SJSA1 (cell line): ENCODE data around the gene MAPK11. TPM values are rescaled to one million over a fixed set of nuclear protein-coding genes. Genes with fewer than 3 reads are reported as not detected.

ENCODE experiments used
- DNase-seq, 2 experiments: peaks; one replicate each; pipeline ENCODE4 v3.0.0-alpha.2; 2015 to 2020; ENCODE audit warnings: low spot score in 2 of 2, low read depth in 1 of 2
- H3K27ac ChIP-seq: fragments of 250-450 bp; sonication (Bioruptor Pico); 2 replicates; pipeline ENCODE4 v1.5.1; 2020; ENCODE audit warnings: mild to moderate bottlenecking, moderate library complexity
- H3K27me3 ChIP-seq: fragments of 250-450 bp; sonication (Bioruptor Pico); replicated peaks from 2 replicates; pipeline ENCODE4 v1.5.1; 2020; ENCODE audit warnings: mild to moderate bottlenecking, moderate library complexity
- H3K36me3 ChIP-seq: fragments of 250-450 bp; sonication (Bioruptor Pico); 2 replicates; pipeline ENCODE4 v1.5.1; 2020; ENCODE audit warnings: mild to moderate bottlenecking
- H3K4me1 ChIP-seq: fragments of 250-450 bp; sonication (Bioruptor Pico); replicated peaks from 2 replicates; pipeline ENCODE4 v1.6.1; 2021; ENCODE audit warnings: mild to moderate bottlenecking
- H3K4me3 ChIP-seq: fragments of 250-450 bp; sonication (Bioruptor Pico); 2 replicates; pipeline ENCODE4 v1.5.1; 2020; ENCODE audit warnings: mild to moderate bottlenecking
- H3K9me3 ChIP-seq: fragments of 250-450 bp; sonication (Bioruptor Pico); replicated peaks from 2 replicates; pipeline ENCODE4 v1.5.1; 2020; ENCODE audit warnings: mild to moderate bottlenecking
- total RNA-seq: library from RNA; depleted of rRNA; stranded (reverse); fragments of >200 nt; shearing (Covaris generic); gene quantifications from 2 replicates; pipeline ENCODE4 v1.2.3, GENCODE V29; 2014

MAPK11 gene
- total RNA-seq, 1 experiment from 2014 or later: 2.2 TPM

DNA sequence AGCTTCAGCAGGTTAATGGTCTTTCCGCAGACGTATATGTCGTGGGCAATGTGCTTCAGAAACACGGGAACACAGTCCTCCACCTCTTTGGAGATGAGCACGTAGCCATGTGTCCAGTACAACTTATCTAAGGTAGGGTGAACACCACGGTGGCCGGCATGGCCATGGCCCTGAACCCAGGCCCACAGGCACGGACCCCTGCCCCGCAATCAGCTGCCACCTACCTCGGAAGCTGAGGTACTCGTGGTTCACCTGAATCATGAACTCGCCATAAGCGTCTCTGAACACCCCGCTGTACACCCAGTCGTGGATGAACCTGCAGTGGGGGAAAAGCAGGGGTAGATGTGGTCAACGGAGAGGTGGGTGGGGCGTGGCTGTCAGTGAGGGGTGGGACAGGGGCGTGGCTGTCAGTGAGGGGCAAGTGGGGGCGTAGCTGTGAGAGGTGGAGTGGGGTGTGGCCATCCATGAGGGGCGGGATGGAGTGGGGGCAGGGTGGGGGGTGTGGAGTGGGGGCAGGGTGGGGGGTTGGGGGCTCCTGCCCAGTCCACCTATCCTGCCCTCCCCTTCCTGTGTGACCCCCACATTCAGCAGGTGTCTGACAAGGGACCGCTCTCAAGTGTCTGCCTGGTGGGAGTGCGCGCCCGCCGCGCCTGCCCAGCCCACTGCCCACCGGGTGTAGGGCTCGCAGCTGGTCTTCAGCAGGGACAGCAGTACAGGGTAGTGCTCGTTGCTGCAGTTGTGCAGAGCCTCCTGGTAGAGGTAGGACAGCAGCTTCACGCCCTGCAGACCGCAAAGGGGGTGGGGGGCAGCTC is 43.9 kb downstream of the MAPK11 start:
- no peak overlapping the region for H3K4me3 ChIP-seq
- H3K36me3 ChIP-seq: peaks cover 62% of the 10 kb centered on the region

DNA sequence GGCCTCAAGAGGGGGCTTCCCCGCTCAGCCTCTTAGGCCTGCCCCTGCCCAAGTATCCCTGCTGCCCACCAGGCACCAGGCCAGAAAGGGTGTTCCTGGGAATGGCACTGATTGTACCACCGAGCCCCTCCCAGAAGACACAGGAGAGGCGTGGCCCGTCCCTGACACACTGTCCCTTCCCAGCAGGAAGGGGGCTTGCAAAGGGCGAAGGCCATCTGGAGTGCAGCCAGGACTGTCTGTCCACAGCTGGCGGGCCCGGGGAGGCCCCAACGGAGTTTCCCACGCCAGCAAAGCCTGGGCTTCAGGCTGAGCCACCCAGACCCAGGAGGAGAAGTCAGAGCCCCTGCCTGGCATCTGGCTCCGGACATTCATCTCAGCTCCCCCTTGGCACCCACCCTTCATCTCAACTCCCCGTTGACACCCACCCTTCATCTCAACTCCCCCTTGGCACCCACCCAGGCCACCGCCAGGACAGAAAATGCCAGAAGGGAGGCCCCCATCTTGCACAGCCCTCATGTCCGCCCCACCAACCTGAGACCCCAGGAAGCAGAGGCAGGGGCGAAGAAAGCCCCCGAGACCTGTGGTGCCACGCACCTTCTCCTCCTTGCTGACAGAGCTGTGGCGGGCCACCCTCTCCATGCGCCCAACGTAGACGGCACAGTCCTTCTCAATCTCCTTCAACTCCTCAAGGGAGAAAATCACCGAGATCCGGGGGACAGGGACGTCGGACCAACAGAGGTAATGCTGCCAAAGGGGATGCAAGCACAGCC is 44.8 kb downstream of the MAPK11 start:
- no peaks in the 10 kb centered on the region for H3K4me1 ChIP-seq
- no peak overlapping the region for H3K27ac ChIP-seq

More for the DNA sequence above, 43.9 kb downstream of the MAPK11 start:
- Histone ChIP-seq H3K27me3 (no peaks in the 10 kb centered on the region), H3K4me1 (no peaks in the 10 kb centered on the region), H3K27ac (no peak overlapping the region), H3K9me3 (no peaks in the 10 kb centered on the region)
- no peak for DNase-seq

DNA sequence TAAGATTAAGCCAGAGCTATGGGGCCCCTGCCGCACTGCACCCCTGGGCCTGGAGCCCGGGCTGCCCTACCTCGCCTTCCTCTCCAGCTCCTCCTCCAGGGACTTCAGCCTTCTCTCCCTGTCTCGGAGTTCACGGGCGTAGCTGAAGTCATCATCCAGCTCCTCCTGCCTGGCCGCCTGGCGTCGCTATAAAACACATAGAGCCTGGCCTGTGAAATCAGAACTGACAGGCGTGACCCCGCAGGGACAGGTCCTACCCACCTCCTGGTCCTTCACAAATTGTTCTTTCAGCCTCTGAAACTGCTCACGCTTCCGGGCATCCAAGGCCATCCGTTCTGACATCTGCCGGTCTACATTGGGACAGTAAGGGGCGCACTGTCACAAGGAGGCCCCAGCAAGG is 46.1 kb downstream of the MAPK11 start:
- no peaks in the 10 kb centered on the region for H3K27me3 ChIP-seq
- no peaks in the 10 kb centered on the region for H3K4me1 ChIP-seq
- no peak overlapping the region for H3K4me3 ChIP-seq
- H3K27ac ChIP-seq: no peak overlapping the region
- no peak for DNase-seq
- H3K36me3 ChIP-seq: peaks cover 71% of the 10 kb centered on the region
- no peaks in the 10 kb centered on the region for H3K9me3 ChIP-seq

More for the DNA sequence above, 44.8 kb downstream of the MAPK11 start:
- Histone ChIP-seq H3K9me3 (no peaks in the 10 kb centered on the region), H3K4me3 (no peak overlapping the region), H3K36me3 (peaks cover 66% of the 10 kb centered on the region), H3K27me3 (no peaks in the 10 kb centered on the region)
- DNase-seq: no peak

DNA sequence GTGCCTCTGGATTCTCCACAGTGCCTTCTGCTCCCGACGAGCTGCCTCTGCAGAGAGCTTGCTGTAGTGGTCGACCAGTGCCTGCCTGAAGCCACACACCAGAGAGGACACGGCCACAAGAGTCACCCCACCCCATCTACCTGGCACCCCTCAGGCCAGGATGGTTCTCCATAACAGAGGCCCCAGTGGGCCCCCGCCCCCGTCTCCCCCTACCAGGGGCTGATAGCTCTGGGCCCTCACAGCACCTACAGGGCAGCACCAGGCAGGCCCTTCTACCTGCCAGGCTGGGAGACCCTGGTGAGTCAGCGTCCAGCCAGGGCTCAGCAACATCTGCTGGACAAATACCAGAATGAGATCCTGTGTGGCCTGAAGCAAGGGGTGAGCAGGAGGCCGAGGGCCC is 47.7 kb downstream of the MAPK11 start:
- Histone ChIP-seq H3K9me3 (no peaks in the 10 kb centered on the region), H3K36me3 (peaks cover 81% of the 10 kb centered on the region), H3K4me3 (no peak overlapping the region), H3K27me3 (no peaks in the 10 kb centered on the region), H3K27ac (no peak overlapping the region), H3K4me1 (no peaks in the 10 kb centered on the region)
- no peak for DNase-seq

DNA sequence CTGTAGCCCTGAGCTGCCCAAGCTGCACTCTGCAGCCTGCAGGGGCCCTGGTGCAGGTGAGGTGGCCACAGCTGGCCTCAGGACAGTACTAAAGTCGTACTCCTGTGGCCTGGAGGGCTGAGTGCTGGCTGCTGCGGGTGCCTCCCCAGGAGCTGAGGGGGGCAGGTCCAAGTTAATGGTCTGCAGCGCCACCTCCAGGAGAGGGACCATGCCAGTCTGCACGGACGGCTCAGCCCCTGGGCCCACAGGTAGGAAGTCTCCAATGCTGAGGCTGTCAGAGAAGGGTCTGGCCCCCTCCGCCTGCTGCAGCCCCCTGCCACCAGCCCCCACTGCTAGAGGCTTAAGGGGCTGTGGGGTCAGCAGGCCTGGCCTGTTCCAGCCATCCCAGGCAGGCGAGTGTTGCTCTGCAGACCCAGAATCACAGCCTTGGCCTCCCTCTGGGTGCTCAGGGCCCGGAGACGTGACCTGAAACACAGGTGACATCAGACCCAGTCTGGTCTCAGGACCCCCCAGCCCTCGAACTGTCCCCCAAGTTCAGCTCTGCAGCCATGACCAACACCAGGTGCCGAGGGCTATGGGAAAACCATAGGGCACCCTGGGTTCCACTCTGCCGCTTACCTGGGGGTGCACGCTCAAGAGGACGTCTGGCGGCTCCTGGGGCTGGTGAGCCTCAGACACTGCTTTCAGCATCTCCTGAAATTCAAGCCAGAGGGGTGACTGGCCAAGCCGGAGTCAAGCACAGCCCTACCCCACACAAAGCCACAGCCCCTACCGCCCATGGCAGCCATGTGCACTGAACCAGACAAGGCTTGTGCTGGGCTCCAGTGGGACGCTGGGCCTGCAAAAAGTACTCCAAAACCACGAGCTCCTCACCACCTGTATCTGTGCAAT is 48.5 kb downstream of the MAPK11 start:
- no peak for DNase-seq
- no peak overlapping the region for H3K27ac ChIP-seq
- H3K27me3 ChIP-seq: no peaks in the 10 kb centered on the region
- H3K9me3 ChIP-seq: no peaks in the 10 kb centered on the region
- H3K4me3 ChIP-seq: no peak overlapping the region
- peaks cover 85% of the 10 kb centered on the region for H3K36me3 ChIP-seq
- H3K4me1 ChIP-seq: no peaks in the 10 kb centered on the region

DNA sequence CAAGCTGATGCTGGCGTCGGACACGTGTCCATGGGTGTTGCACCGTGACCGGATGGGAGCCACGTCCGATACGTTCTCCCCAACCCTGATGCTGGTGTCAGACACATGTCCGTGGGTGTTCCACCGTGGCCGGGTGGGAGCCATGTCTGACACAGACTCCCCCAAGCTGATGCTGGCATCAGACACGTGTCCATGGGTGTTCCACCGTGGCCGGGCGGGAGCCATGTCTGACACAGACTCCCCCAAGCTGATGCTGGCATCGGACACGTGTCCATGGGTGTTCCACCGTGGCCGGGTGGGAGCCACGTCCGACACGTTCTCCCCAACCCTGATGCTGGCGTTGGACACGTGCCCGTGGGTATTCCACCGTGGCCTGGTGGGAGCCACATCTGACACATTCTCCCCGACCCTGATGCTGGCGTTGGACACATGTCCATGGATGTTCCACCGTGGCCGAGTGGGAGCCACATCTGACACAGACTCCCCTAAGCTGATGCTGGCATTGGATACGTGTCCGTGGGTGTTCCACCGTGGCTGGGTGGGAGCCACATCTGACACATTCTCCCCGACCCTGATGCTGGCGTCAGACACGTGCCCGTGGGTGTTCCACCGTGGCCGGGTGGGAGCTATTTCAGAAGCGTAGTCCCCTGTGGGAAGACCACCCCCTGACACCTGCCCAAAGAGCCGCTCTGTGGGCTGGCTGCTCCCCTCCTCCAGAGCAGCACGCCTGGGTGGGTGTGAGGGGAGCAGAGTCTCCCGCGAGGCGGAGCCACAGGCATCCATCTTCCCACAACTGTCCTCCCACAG is 49.4 kb downstream of the MAPK11 start:
- H3K36me3 ChIP-seq: peaks cover 88% of the 10 kb centered on the region
- no peak overlapping the region for H3K4me3 ChIP-seq
- no peaks in the 10 kb centered on the region for H3K4me1 ChIP-seq
- no peaks in the 10 kb centered on the region for H3K9me3 ChIP-seq
- no peak for DNase-seq
- H3K27ac ChIP-seq: no peak overlapping the region
- H3K27me3 ChIP-seq: no peaks in the 10 kb centered on the region

DNA sequence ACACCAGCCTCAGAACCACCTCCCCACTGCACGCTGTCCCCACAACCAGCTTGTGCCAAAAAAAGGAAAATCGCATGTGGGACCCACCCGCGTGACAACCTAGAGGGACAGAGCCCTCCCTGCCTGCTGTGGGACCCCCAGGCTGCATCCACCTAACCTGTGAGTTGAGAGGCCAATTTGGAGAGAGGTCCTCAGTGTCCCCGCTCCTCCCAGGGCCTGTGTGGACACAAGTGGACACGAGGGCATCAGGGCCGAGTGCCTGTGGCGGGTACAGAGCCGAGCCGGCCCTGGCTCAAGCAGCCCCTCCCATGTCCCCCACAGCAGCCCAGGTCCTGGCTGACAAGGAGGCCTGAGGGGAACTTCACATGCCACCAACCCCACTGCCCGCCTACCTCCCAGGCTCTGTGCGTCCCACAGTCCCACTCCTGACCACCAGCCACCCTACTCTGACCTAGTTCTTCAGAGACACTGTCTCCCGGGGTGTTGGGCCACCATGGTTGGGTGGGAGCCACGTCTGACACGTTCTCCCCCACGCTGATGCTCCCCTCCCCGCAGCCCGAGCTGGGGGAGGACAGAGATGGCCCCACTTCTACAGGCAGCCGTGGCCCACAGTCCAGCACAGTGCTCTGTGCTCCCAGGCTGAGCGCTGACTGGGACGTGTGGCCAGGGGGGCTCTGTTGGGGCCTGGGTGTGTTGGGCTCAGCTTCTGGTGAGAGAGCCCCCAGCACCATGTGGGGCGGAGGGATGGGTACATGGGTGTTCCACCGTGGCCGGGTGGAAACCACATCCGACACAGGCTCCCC is 50.2 kb downstream of the MAPK11 start:
- no peak overlapping the region for H3K4me3 ChIP-seq
- no peak overlapping the region for H3K27ac ChIP-seq
- no peak for DNase-seq
- H3K9me3 ChIP-seq: no peaks in the 10 kb centered on the region
- no peaks in the 10 kb centered on the region for H3K4me1 ChIP-seq
- H3K36me3 ChIP-seq: peaks cover 87% of the 10 kb centered on the region
- no peaks in the 10 kb centered on the region for H3K27me3 ChIP-seq

DNA sequence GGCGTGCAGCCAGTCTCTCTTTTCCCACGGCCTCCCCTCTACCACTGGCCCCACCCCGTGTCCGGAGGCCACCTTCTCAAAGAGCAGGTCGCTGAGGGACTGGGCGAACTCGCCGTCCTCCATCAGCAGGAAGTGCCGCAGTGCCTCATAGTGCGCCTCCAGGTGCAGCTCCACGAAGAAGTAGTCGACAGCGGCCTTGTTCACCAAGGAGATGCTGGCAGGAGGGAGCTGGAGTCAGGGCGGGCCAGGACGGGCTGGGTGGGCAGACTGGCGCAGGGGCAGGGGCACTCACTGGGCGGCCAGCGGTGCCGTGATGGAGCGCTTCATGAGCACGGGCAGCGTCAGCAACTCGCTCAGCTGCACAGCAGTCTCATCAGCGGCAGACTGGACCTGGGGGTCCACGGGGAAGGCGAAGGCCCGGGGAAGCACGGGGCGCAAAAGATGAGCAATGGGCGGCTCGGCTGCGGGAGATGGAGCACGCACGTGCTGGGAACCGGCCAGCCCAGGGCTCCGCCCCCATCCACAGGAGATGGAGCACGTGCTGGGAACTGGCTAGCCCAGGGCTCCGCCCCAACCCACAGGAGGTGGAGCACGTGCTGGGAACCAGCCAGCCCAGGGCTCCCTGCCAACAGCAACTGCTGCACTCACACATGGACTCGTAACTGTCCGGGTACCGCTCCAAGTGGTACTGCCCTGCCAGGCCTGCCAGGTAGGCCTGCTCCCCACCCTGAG is 51.0 kb downstream of the MAPK11 start:
- Histone ChIP-seq H3K4me3 (no peak overlapping the region), H3K4me1 (no peaks in the 10 kb centered on the region), H3K27ac (no peak overlapping the region), H3K36me3 (peaks cover 91% of the 10 kb centered on the region), H3K27me3 (no peaks in the 10 kb centered on the region), H3K9me3 (no peaks in the 10 kb centered on the region)
- DNase-seq: no peak

DNA sequence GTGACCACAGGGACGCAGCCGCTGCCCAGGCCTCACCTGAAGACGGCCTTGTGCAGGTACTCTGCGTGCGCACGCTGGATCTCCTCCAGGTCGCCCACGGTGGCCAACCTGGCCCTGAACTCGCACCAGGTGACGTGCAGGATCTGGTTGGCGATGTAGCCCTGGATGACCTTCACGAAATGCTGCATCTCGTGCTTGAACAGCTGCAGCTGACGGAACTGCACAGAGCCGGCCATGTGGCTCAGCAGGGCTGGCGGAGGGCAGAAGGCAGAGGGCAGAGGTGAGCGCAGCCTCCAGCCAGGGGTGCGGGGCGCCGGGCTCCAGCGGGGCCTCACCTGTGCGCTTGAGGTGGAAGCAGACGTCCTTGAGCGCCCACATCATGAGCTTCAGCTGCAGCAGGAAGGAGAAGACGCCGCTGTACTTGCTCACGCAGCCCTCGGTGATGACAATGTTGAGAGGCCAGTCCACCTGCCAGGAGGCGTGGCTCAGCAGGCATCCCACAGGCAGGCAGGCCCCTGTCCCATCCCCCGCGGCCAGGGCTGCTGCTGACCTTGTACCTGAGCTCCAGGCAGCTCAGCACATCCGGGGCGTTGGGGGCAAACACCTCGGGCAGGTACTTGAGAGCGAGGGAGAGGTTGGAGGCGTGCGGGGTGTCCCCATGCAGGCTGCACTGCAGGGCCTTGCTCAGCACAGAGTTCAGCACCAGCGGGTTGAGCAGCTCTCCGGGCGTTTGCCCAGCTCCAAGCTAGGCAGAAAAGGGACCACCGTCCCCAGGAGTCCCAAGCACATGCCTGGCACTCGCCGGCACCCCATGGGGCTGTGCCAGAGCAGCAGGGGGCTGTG is 51.8 kb downstream of the MAPK11 start:
- Histone ChIP-seq H3K27ac (no peak overlapping the region), H3K4me1 (no peaks in the 10 kb centered on the region), H3K36me3 (peaks cover 95% of the 10 kb centered on the region), H3K4me3 (no peak overlapping the region), H3K9me3 (no peaks in the 10 kb centered on the region), H3K27me3 (no peaks in the 10 kb centered on the region)
- DNase-seq: no peak

DNA sequence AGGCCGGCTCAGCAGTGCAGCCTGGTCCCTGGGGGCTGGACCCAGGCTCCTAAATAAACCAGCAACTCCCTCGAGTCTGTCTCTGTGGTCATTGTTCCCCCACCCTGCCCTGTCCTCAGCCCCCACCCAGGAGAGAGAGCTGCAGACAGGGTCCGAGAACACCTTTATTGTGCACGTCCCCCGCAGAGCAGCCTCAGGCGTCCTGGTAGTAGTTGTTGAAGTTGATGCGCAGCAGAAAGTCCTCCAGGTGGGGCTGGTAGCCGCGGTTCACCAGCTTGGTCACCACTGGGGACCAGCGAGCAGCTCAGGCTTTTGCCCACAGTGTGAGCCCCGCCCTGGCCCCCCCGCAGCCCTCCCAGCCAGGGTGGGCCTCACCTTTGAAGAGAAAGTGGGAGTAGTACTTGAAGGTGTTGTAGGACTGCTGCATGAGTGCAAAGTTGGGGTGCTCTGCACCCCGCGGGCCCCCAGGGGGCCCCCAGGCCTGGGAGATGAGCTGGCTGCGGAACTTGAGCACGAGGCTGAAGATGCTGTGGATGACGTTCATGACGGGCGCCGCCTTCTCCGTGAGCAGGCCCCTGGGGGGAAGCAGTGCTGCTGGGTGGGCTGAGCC is 52.5 kb downstream of the MAPK11 start:
- no peak overlapping the region for H3K4me3 ChIP-seq
- H3K9me3 ChIP-seq: no peaks in the 10 kb centered on the region
- H3K36me3 ChIP-seq: peaks cover 94% of the 10 kb centered on the region
- DNase-seq: no peak
- no peaks in the 10 kb centered on the region for H3K27me3 ChIP-seq
- no peak overlapping the region for H3K27ac ChIP-seq
- no peaks in the 10 kb centered on the region for H3K4me1 ChIP-seq
